22Rv1 (cell line): Measurements from ENCODE around the gene LRRC15.

Source experiments
- ZFX ChIP-seq: fragments of 450-650 bp; IDR thresholded peaks from 2 replicates; pipeline ENCODE4 v1.6.1; 2017; ENCODE audit warnings: antibody characterized with exemption, borderline replicate concordance
- TF ChIP-seq, protein P1 (sequence below): fragments of 450-650 bp; IDR thresholded peaks from 2 replicates; pipeline ENCODE4 v1.5.1; 2017; ENCODE audit warnings: mild to moderate bottlenecking

DNA sequence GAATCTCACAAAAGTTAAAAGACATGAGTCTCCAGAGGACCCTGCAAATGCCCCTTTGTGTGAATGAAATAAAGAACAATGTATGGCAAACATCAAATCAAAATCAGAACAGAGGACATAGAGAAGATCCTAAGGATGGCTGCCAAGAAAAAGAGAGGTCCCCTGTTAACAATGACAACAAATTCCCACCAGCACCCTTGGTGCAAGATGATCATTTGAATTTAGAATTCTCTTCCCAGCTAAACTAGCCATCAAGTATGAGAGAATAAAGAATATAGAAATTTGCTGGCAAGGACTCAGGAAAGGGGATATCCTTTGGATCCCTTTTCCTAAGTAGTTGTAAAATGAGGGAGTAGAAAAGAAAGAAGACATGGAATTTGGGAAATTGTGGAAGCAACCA, 21.3 kb upstream of the LRRC15 start:
- TF ChIP-seq, protein P1, sequence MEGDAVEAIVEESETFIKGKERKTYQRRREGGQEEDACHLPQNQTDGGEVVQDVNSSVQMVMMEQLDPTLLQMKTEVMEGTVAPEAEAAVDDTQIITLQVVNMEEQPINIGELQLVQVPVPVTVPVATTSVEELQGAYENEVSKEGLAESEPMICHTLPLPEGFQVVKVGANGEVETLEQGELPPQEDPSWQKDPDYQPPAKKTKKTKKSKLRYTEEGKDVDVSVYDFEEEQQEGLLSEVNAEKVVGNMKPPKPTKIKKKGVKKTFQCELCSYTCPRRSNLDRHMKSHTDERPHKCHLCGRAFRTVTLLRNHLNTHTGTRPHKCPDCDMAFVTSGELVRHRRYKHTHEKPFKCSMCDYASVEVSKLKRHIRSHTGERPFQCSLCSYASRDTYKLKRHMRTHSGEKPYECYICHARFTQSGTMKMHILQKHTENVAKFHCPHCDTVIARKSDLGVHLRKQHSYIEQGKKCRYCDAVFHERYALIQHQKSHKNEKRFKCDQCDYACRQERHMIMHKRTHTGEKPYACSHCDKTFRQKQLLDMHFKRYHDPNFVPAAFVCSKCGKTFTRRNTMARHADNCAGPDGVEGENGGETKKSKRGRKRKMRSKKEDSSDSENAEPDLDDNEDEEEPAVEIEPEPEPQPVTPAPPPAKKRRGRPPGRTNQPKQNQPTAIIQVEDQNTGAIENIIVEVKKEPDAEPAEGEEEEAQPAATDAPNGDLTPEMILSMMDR = no peak
- TF ChIP-seq ZFX = no peak
